Measurements from ENCODE around the gene NDUFA3. TPM values are rescaled to one million over a fixed set of nuclear protein-coding genes. Genes with fewer than 3 reads are reported as not detected.
"Not testable (repeated sequence)": the region's sequence is repeated elsewhere in the genome, so short reads cannot be mapped to it uniquely, and the experiment has no call there.

The NDUFA3 gene
- total RNA-seq, 1 experiment from 2014 or later = 211 TPM

DNA sequence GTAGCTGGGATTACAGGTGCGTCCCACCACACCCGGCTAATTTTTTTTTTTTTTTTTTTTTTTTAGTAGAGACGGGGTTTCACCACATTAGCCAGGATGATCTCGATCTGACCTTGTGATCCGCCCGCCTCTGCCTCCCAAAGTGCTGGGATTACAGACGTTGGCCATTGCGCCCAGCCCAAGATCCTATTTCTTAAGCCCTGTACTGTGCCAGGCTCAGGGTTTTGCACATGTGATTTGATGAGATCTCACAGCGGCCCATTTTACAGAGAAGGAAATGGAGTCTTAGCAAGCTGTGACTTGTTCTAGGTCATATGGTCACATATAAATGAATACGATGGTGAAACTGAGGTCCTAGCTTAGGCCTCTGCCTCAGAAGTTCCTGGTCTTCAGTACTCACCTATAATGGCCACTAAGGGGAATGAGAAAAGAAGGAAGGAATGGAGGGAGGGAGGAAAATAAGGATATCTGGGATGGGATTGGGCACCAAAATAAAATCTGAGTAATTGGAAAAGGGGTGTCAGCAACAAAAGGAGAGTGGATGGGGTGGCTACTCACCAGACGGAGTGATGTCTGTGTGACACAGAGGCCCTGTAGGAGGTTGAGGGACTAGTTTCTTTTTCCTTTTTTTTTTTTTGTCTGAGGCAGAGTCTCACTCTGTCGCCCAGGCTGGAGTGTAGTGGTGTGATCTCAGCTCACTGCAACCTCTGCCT lies 3.3 kb upstream of the NDUFA3 start:
- in situ Hi-C loops (cut with HindIII; ENCODE audit: low pct_unique_long_range_greater_than_20kb, low sequenced_read_pairs) (no loop called here), intact Hi-C loops (cut with micrococcal nuclease; ENCODE audit: unreplicated experiment) (loop anchor here (5.0 kb wide), 1 partner anchor 67 kb away; no protein-coding TSS in a partner anchor)
- peak overlapping the region; percentile 62; the same call in 1 of the 2 replicates for H3K27ac ChIP-seq (ENCODE audit: low read length)
- POLR2A ChIA-PET = no interaction called here
- no TSS peak for BruUV-seq (replicated peaks)
- H3K4me3 ChIP-seq (ENCODE audit: low read depth in 2 of 2, low read length in 2 of 2) = no peak overlapping the region
- DNase-seq (ENCODE audit: low read depth, low spot score) (no peak), ATAC-seq (no peak)
- TF ChIP-seq, protein P1, sequence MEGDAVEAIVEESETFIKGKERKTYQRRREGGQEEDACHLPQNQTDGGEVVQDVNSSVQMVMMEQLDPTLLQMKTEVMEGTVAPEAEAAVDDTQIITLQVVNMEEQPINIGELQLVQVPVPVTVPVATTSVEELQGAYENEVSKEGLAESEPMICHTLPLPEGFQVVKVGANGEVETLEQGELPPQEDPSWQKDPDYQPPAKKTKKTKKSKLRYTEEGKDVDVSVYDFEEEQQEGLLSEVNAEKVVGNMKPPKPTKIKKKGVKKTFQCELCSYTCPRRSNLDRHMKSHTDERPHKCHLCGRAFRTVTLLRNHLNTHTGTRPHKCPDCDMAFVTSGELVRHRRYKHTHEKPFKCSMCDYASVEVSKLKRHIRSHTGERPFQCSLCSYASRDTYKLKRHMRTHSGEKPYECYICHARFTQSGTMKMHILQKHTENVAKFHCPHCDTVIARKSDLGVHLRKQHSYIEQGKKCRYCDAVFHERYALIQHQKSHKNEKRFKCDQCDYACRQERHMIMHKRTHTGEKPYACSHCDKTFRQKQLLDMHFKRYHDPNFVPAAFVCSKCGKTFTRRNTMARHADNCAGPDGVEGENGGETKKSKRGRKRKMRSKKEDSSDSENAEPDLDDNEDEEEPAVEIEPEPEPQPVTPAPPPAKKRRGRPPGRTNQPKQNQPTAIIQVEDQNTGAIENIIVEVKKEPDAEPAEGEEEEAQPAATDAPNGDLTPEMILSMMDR (IDR thresholded peaks at IDR 0.05) = no peak
- TF ChIP-seq, protein P2, sequence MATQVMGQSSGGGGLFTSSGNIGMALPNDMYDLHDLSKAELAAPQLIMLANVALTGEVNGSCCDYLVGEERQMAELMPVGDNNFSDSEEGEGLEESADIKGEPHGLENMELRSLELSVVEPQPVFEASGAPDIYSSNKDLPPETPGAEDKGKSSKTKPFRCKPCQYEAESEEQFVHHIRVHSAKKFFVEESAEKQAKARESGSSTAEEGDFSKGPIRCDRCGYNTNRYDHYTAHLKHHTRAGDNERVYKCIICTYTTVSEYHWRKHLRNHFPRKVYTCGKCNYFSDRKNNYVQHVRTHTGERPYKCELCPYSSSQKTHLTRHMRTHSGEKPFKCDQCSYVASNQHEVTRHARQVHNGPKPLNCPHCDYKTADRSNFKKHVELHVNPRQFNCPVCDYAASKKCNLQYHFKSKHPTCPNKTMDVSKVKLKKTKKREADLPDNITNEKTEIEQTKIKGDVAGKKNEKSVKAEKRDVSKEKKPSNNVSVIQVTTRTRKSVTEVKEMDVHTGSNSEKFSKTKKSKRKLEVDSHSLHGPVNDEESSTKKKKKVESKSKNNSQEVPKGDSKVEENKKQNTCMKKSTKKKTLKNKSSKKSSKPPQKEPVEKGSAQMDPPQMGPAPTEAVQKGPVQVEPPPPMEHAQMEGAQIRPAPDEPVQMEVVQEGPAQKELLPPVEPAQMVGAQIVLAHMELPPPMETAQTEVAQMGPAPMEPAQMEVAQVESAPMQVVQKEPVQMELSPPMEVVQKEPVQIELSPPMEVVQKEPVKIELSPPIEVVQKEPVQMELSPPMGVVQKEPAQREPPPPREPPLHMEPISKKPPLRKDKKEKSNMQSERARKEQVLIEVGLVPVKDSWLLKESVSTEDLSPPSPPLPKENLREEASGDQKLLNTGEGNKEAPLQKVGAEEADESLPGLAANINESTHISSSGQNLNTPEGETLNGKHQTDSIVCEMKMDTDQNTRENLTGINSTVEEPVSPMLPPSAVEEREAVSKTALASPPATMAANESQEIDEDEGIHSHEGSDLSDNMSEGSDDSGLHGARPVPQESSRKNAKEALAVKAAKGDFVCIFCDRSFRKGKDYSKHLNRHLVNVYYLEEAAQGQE (IDR thresholded peaks at IDR 0.05; ENCODE audit: insufficient read depth in 1 of 2, low read depth in 2 of 2, low read length in 1 of 2) = no peak
- H3K4me1 ChIP-seq (ENCODE audit: control insufficient read depth, insufficient read depth, low read length) = peaks cover 19% of the 10 kb centered on the region
- CTCF ChIA-PET = interaction anchor here (0.7 kb wide), 1 partner anchor 489 kb away, joined by 5 read pairs; no protein-coding TSS in a partner anchor
- no peaks in the 10 kb centered on the region; the same call in 1 of the 2 replicates for H3K36me3 ChIP-seq (ENCODE audit: control insufficient read depth, insufficient read depth, low read length)
- H3K9me3 ChIP-seq (ENCODE audit: control insufficient read depth, insufficient read depth, low read depth, low read length) = peaks cover 3% of the 10 kb centered on the region; the same call in 1 of the 2 replicates
- no peaks in the 10 kb centered on the region for H3K27me3 ChIP-seq (ENCODE audit: control insufficient read depth, insufficient read depth, low read length)

DNA sequence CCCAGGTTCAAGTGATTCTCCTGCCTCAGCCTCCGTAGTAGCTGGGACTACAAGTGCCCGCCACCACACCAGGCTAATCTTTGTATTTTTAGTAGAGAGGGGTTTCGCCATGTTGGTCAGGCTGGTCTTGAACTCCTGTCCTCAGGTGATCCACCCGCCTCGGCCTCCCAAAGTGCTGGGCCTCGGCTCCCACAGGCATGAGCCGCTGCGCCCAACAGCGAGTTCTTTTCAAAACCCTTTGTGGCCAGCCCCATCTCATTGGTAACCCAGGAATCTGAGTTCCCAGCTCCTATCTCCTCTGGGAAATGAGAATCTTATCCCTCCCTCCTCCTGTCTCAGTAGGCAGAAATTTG lies 2.8 kb upstream of the NDUFA3 start:
- BruUV-seq (replicated peaks) = not testable (repeated sequence)

DNA sequence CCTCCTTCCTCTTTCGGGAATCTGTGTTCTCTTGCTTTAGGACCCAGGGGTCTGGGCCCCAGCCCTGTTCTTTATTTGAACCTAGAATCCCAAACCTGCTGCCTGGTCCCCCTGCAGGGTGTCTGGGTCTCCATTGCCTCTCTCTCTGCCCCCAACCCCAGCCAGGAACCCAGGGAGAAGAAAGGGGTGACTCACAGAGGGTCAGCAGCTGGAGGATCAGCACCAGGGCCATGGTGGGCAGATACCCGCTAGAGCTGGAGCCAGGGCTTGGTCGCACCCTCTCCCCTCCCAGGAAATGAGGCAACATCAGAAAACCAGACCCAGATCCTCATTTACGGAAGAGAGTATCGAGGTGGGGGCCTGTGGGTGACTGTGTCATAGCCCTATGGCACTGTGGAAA lies 2.1 kb upstream of the NDUFA3 start, which contains the start of gene OSCAR:
OSCAR (minus strand) TSS at position 243 of the 400 bp plus-strand sequence; CDS start at position 232, 11 bp downstream.
- intact Hi-C loops (cut with micrococcal nuclease; ENCODE audit: unreplicated experiment) = no loop called here

More for the DNA sequence above, 2.8 kb upstream of the NDUFA3 start:
- H3K27me3 ChIP-seq (ENCODE audit: control insufficient read depth, insufficient read depth, low read length); H3K4me3 ChIP-seq (ENCODE audit: low read depth in 2 of 2, low read length in 2 of 2); DNase-seq (ENCODE audit: low read depth, low spot score); in situ Hi-C loops (cut with HindIII; ENCODE audit: low pct_unique_long_range_greater_than_20kb, low sequenced_read_pairs); POLR2A ChIA-PET; CTCF ChIA-PET; ATAC-seq; H3K36me3 ChIP-seq (ENCODE audit: control insufficient read depth, insufficient read depth, low read length); H3K9me3 ChIP-seq (ENCODE audit: control insufficient read depth, insufficient read depth, low read depth, low read length): not testable (repeated sequence)
- intact Hi-C loops (cut with micrococcal nuclease; ENCODE audit: unreplicated experiment) = loop anchor here (5.0 kb wide), 1 partner anchor 68 kb away; no protein-coding TSS in a partner anchor
- H3K4me1 ChIP-seq (ENCODE audit: control insufficient read depth, insufficient read depth, low read length) = peaks cover 19% of the 10 kb centered on the region
- H3K27ac ChIP-seq (ENCODE audit: low read length) = peak overlapping the region; percentile 77

More for the DNA sequence above, 2.1 kb upstream of the NDUFA3 start, which contains the start of gene OSCAR:
- CTCF ChIA-PET = no interaction called here
- ATAC-seq = no peak
- DNase-seq (ENCODE audit: low read depth, low spot score) = no peak
- POLR2A ChIA-PET = interaction anchor here (0.6 kb wide), 1 partner anchor 232 kb away, joined by 3 read pairs; no protein-coding TSS in a partner anchor
- in situ Hi-C loops (cut with HindIII; ENCODE audit: low pct_unique_long_range_greater_than_20kb, low sequenced_read_pairs) = no loop called here
- Histone ChIP-seq H3K27me3 (ENCODE audit: control insufficient read depth, insufficient read depth, low read length) (no peaks in the 10 kb centered on the region), H3K4me3 (ENCODE audit: low read depth in 2 of 2, low read length in 2 of 2) (no peak within 1 kb of the TSS), H3K27ac (ENCODE audit: low read length) (peak within 1 kb of the TSS; percentile 77), H3K4me1 (ENCODE audit: control insufficient read depth, insufficient read depth, low read length) (peaks cover 18% of the 10 kb centered on the region), H3K36me3 (ENCODE audit: control insufficient read depth, insufficient read depth, low read length) (no peaks in the 10 kb centered on the region; the same call in 1 of the 2 replicates), H3K9me3 (ENCODE audit: control insufficient read depth, insufficient read depth, low read depth, low read length) (no peaks in the 10 kb centered on the region)
- TF ChIP-seq, protein P1 (IDR thresholded peaks at IDR 0.05) = no peak
- TF ChIP-seq, protein P2 (IDR thresholded peaks at IDR 0.05; ENCODE audit: insufficient read depth in 1 of 2, low read depth in 2 of 2, low read length in 1 of 2) = no peak
- TF ChIP-seq POLR2AphosphoS5 (IDR thresholded peaks at IDR 0.05; ENCODE audit: low read depth, low read length) (no peak), TCF7L2 (IDR thresholded peaks at IDR 0.05; ENCODE audit: low read depth, low read length) (no peak), SIN3A (IDR thresholded peaks at IDR 0.05; ENCODE audit: borderline replicate concordance, insufficient read depth, low read depth, low read length) (no peak)
- no TSS peak for BruUV-seq (replicated peaks)

Data from Panc1 (cell line).